Measurements from ENCODE around the gene RNF213.

DNA sequence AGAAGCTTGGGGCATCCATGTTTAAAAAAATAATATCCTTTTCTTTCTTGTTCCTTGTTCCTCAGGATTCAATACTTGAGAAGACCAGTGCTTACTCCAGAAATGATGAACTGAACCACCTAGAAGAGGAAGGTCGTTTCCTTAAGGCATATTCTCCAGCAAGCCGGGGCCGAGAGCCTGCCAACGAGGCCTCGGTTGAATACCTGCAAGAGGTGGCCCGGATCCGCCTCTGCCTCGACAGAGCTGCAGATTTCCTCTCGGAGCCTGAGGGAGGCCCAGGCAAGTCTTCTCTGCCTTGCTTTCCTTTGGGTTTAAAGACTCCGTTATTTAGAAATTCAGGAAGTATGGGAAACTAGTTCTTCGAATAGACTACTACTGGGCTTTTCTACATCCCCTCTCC, 111.8 kb downstream of the RNF213 start:
- TF ChIP-seq CTCF (IDR thresholded peaks at IDR 0.05; ENCODE audit: low read depth, low read length, missing input control) (no peak), RAD21 (IDR thresholded peaks at IDR 0.05) (no peak), MAX (IDR thresholded peaks at IDR 0.05) (no peak), TAF1 (conservative IDR thresholded peaks at IDR 0.05) (no peak), REST (IDR thresholded peaks at IDR 0.05) (no peak), YY1 (IDR thresholded peaks at IDR 0.05) (no peak), FOXA1 (IDR thresholded peaks at IDR 0.05) (no peak), HNF4G (IDR thresholded peaks at IDR 0.05) (no peak), SP1 (IDR thresholded peaks at IDR 0.05) (no peak), FOXA2 (IDR thresholded peaks at IDR 0.05) (no peak)
- TF ChIP-seq, protein P1, sequence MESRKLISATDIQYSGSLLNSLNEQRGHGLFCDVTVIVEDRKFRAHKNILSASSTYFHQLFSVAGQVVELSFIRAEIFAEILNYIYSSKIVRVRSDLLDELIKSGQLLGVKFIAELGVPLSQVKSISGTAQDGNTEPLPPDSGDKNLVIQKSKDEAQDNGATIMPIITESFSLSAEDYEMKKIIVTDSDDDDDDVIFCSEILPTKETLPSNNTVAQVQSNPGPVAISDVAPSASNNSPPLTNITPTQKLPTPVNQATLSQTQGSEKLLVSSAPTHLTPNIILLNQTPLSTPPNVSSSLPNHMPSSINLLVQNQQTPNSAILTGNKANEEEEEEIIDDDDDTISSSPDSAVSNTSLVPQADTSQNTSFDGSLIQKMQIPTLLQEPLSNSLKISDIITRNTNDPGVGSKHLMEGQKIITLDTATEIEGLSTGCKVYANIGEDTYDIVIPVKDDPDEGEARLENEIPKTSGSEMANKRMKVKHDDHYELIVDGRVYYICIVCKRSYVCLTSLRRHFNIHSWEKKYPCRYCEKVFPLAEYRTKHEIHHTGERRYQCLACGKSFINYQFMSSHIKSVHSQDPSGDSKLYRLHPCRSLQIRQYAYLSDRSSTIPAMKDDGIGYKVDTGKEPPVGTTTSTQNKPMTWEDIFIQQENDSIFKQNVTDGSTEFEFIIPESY (IDR thresholded peaks at IDR 0.05): no peak

All from liver (tissue), 3 donors.